GM21786 (cell line): ENCODE measurements around the gene RAB44.

Experiments used
- ATAC-seq: cut with Tn5 transposase; IDR thresholded peaks from one replicate; pipeline ENCODE4 v1.9.1; 2021; ENCODE audit not compliant: unreplicated experiment

RAB44 gene

GRCh38 chr6:36666826-36667591 is 30.6 kb upstream of the RAB44 start:
- peak; percentile 76 for ATAC-seq

DNA sequence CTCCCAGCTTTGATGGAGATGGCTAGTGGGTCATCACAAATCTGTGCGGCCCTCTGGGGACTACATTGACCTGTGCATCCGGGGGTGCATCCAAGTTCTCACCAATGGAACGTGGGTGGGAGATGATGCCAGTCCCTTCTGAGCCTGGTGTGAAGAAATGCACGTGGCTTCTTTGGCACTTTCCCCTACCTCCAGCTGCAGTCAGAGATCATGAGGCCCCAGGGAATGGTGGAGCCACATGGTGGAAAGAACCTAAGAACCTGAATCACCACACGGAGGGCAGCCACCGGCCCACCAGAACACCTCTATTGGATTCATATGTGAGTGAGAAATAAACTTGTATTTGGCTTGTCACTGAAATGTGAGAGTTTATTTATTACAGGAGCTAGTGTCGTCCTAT is 29.0 kb upstream of the RAB44 start:
- ATAC-seq = no peak

GRCh38 chr6:36669002-36669401 is 28.6 kb upstream of the RAB44 start:
- no peak for ATAC-seq

GRCh38 chr6:36670271-36670670 is 27.4 kb upstream of the RAB44 start:
- ATAC-seq = no peak

- no peak for ATAC-seq
These were observed 25.8 kb upstream of the RAB44 start for GRCh38 chr6:36671687-36672375.

- ATAC-seq = no peak
These were observed 23.7 kb upstream of the RAB44 start for GRCh38 chr6:36673882-36674281.

DNA sequence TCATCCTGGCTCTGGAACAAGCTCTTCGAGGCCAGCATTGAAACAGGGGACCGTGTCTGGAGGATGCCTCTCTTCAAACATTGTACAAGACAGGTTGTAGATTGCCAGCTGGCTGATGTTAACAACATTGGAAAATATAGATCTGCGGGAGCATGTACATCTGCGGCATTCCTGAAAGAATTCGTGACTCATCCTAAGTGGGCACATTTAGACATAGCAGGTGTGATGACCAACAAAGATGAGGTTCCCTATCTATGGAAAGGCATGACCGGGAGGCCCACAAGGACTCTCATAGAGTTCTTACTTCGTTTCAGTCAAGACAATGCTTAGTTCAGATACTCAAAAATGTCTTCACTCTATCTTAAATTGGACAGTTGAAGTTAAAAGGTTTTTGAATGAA is 22.7 kb upstream of the RAB44 start:
- no peak for ATAC-seq

DNA sequence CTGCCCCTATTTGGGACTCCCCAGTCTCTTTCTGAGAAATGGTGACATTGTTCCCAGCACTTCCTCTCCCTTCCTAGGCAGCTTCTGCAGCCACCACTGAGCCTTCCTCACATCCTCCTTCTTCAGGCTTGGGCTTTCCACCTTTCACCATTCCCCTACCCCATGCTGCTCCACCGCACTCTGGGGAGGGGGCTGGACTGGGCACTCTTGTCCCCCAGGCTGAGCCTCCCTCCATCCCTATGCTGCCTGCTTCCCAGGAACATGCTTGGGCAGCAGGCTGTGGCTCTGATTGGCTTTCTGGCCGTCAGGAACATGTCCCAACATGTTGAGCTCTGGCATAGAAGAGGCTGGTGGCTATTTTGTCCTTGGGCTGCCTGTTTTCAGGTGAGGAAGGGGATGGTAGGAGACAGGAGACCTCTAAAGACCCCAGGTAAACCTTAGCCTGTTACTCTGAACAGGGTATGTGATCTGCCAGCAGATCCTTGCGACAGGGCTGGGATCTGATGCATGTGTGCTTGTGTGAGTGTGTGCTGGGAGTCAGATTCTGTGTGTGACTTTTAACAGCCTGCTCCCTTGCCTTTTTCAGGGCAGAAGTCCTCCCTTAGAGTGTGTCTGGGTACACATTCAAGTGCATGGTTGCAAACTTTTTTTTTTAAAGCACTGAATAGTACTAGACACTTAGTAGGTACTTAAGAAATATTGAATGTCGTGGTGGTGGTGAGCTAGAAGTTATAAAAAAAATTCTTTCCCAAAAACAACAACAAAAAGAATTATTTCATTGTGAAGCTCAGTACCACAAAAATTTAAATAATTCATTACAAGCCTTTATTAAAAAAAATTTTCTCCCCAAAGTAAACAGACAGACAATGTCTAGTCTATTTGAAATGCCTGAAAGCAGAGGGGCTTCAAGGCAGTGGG is 21.2 kb upstream of the RAB44 start:
- no peak for ATAC-seq

- ATAC-seq = no peak
These were observed 20.4 kb upstream of the RAB44 start for GRCh38 chr6:36677059-36677749.

- no peak for ATAC-seq
These were observed 19.7 kb upstream of the RAB44 start for GRCh38 chr6:36677753-36678487.

DNA sequence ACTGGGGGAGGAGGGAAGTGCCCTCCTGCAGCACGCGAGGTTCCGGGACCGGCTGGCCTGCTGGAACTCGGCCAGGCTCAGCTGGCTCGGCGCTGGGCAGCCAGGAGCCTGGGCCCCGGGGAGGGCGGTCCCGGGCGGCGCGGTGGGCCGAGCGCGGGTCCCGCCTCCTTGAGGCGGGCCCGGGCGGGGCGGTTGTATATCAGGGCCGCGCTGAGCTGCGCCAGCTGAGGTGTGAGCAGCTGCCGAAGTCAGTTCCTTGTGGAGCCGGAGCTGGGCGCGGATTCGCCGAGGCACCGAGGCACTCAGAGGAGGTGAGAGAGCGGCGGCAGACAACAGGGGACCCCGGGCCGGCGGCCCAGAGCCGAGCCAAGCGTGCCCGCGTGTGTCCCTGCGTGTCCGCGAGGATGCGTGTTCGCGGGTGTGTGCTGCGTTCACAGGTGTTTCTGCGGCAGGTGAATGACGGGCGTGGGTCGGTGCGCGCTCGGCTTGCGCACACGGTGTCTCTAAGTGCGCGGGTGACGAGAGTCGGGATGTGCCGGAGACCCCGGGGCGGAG is 19.1 kb upstream of the RAB44 start, which contains the start of gene CDKN1A:
Gene CDKN1A, plus strand, starts transcription at position 227 of the 555 bp plus-strand sequence. CDS start 5,388 bp downstream, outside the sequence.
- peak; percentile 37 for ATAC-seq

GRCh38 chr6:36679043-36679833 is 18.4 kb upstream of the RAB44 start:
- ATAC-seq = no peak

- peak; percentile 36 for ATAC-seq
These were observed 15.1 kb upstream of the RAB44 start for GRCh38 chr6:36682328-36683144.

DNA sequence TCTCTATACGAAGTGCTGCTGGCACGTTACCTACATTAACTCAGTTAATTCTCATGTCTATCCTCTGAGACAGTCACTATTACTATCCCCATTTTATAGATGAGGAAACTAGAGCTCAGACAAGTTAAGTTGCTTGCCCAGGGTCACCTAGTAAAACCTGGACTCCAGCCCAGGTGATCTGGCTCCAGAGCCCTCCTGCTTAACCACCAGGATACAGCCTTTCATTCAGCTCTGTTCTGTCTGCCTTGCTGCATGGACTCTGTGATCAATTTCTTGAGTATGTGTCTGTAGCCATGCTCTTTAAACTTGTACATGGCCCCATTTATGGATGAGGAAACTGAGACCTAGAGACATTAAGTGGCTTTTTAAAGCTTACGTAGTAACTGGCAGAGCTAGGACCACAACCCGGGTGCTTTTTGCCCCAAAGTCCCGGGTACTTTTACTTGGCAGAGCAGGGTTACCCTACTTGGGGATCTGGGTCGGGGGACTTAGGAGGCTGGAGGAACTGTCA is 14.4 kb upstream of the RAB44 start:
- ATAC-seq = no peak

- ATAC-seq = no peak
These were observed 13.8 kb upstream of the RAB44 start for GRCh38 chr6:36683656-36684446.

DNA sequence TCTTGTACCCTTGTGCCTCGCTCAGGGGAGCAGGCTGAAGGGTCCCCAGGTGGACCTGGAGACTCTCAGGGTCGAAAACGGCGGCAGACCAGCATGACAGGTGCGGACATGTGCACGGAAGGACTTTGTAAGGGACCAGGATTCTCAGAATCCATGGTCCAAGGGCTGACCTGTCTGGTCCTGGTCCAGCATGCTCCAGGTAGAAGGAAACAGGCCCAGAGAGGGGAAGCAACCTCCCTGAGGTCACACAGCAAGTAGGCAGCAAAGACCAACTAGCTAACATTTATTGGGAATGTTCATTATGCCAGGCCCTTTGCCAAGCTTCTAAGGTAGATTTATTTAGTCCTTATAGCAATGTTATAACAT is 13.2 kb upstream of the RAB44 start:
- ATAC-seq = no peak
